Heart right ventricle (tissue), 16 donors: ENCODE results near the gene HEATR1. TPM values are rescaled to one million over a fixed set of nuclear protein-coding genes. Genes with fewer than 3 reads are reported as not detected.

Experiments
- ATAC-seq, 8 donors: fragments of 200-7000 bp; cut with Tn5 transposase; one replicate each; pipeline ENCODE4 v1.9.1; 2020; ENCODE audit warnings: mild to moderate bottlenecking in 8 of 8, moderate library complexity in 8 of 8, moderate number of reproducible peaks in 1 of 8
- DNase-seq, 2 donors: peaks; one replicate each; pipeline ENCODE4 v3.0.0-alpha.2; 2020
- H3K27ac ChIP-seq, 10 donors: fragments of 200-600 bp; sonication (generic) in 2 of 10; one replicate each; pipeline versions ENCODE4 v1.5.0 to v1.8.0; 2020 to 2022; ENCODE audit warnings: mild to moderate bottlenecking in 3 of 10
- H3K27me3 ChIP-seq, 7 donors: fragments of 200-600 bp; one replicate each; pipeline ENCODE4 v1.8.0; 2021 to 2022; ENCODE audit warnings: mild to moderate bottlenecking in 2 of 7
- H3K36me3 ChIP-seq, 9 donors: fragments of 200-600 bp; sonication (generic) in 1 of 9; one replicate each; pipeline versions ENCODE4 v1.5.0 to v1.8.0; 2020 to 2022; ENCODE audit warnings: mild to moderate bottlenecking in 2 of 9
- H3K4me1 ChIP-seq, 9 donors: fragments of 200-600 bp; sonication (generic) in 1 of 9; one replicate each; pipeline versions ENCODE4 v1.5.0 to v1.8.0; 2020 to 2022; ENCODE audit warnings: mild to moderate bottlenecking in 4 of 9
- H3K4me3 ChIP-seq, 10 donors: fragments of 200-600 bp; sonication (generic) in 2 of 10; one replicate each; pipeline versions ENCODE4 v1.5.0 to v1.8.0; 2020 to 2022; ENCODE audit warnings: mild to moderate bottlenecking in 7 of 10, moderate library complexity in 2 of 10
- H3K9me3 ChIP-seq, 11 donors: fragments of 200-600 bp in 10 of 11; sonication (generic) in 2 of 11; one replicate each; pipeline versions ENCODE4 v1.5.0 to v1.8.0; 2013 to 2022; ENCODE audit warnings: mild to moderate bottlenecking in 2 of 11, control low read depth in 1 of 11, moderate library complexity in 1 of 11
- CTCF ChIP-seq, 9 donors: fragments of 200-600 bp; sonication (generic) in 2 of 9; IDR thresholded peaks; one replicate each; pipeline versions ENCODE4 v1.5.0 to v1.8.0; 2021 to 2022; ENCODE audit warnings: antibody characterized with exemption in 9 of 9, mild to moderate bottlenecking in 5 of 9, moderate library complexity in 1 of 9
- WGBS, 2 donors: extraction: QIAGEN DNeasy Blood & Tissue Kit; methylation state at CpG; one replicate each; pipeline ENCODE4 v1.1.7; 2013; ENCODE audit warnings: inconsistent platforms in 1 of 2; 5-methylcytosine and 5-hydroxymethylcytosine counted together
- intact Hi-C, 10 donors: fragments of 100-400 bp; cut with DNase I; formaldehyde crosslinking; loops; one replicate each; pipeline versions ENCODE4 v1.11.1 to v1.14.2; 2022
- polyA plus RNA-seq, 2 donors: library from polyadenylated mRNA; stranded (reverse); fragments of 200-250 nt; gene quantifications; one replicate each; pipeline ENCODE4 v1.2.3, GENCODE V29; 2013
- total RNA-seq, 10 donors: library from RNA; stranded (reverse); fragmentation: NEBNext Ultra II Directional in 3 of 10; extraction: Animal tissue kit (Norgen Biotek cat#: 25700) in 3 of 10; gene quantifications; one replicate each; pipeline versions ENCODE4 v1.2.1 to v1.2.4, GENCODE V29; 2021 to 2023
- donor health status: Arrhythmogenic right ventricular cardiomyopathy.
- donor health status: ischemic (EF 13 %, LVEDD 7.1; RV severe dilation, severe dysfunction).
- donor health status: healthy with polysubstance abuse.
- donor health status: DM: no; HTN: yes; CAD: no.
- donor health status: DM: no; HTN: no; CAD: no.
- donor health status: ischemic (EF 25% LVEDD 6.9; RV normal size, moderate dysfunction).
- donor health status: ischemic (EF 25% LVEDD 5.7; RV mildly dilated, moderate dysfunction).
- donor health status: healthy.
- donor health status: DM: yes; HTN: yes; CAD: no.
- donor health status: Ischemic cardiomyopathy.
- donor health status: ischemic (EF 35%, LVEDD 5.7; RV mildly dilated, moderate dysfunction).
- donor health status: nonischemic (EF 11% LVEDD 7.7; RV severe dilation, severe dysfunction).
- donor health status: DM: yes; HTN: yes; CAD: no.
- donor health status: PGD.
- donor health status: ischemic (EF 29% LVEDD 5.4; RV normal size, mild dysfunction).
- donor health status: nonischemic (EF 23%, LVEDD 6.1; RV moderate dilation, normal function).

The HEATR1 gene
- total and polyA plus RNA-seq, 12 donors = 2.2 to 15.5 (median 10.5) TPM

DNA sequence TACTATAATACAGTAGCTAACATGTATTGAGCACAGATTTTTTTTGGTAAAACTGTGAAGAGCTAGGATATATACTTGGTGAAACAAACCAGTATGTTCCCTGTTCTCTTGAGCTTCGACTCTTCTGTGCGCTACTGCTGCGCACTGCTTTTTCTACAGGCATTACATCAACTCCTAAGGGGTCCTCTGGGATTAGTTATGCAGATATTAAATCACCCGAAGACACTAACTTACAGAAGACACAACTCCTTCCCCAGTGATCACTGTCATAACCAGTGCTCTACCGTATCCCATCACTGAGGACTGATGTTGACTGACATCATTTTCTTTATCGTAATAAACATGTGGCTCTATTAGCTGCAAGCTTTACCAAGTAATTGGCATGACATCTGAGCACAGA is 55.9 kb downstream of the HEATR1 start:
- Histone ChIP-seq H3K9me3 (no peaks in the 10 kb centered on the region), H3K36me3 (peaks cover 0 to 100% (median 78%) of the 10 kb centered on the region in 9 donors), H3K4me1 (no peaks in the 10 kb centered on the region), H3K27me3 (no peaks in the 10 kb centered on the region), H3K27ac (no peak overlapping the region), H3K4me3 (no peak overlapping the region)
- ATAC-seq (no peak), DNase-seq (no peak)
- WGBS, 2 donors = 77 to 81% methylated on average over 6 of the region's 6 CpGs
- no peak for TF ChIP-seq CTCF (IDR thresholded peaks at IDR 0.05)
- intact Hi-C loops = loop anchor here in 1 of 10 donors (5.0 kb wide), 1 partner anchor 34 kb away; no protein-coding TSS in a partner anchor

- ATAC-seq = no peak
- peaks cover 0 to 100% (median 80%) of the 10 kb centered on the region in 9 donors for H3K36me3 ChIP-seq
- H3K4me3 ChIP-seq = no peak overlapping the region
- no peaks in the 10 kb centered on the region for H3K9me3 ChIP-seq
- intact Hi-C loops = loop anchor here in 1 of 10 donors (5.0 kb wide), 1 partner anchor 37 kb away; no protein-coding TSS in a partner anchor
- TF ChIP-seq CTCF (IDR thresholded peaks at IDR 0.05) = no peak
- H3K27me3 ChIP-seq = no peaks in the 10 kb centered on the region
- 71 to 78% methylated on average over 3 of the region's 3 CpGs for WGBS, 2 donors
- H3K27ac ChIP-seq = no peak overlapping the region
- no peaks in the 10 kb centered on the region for H3K4me1 ChIP-seq
- DNase-seq = no peak
Measured at GRCh38 chr1:236545621-236546169, 58.6 kb downstream of the HEATR1 start.

DNA sequence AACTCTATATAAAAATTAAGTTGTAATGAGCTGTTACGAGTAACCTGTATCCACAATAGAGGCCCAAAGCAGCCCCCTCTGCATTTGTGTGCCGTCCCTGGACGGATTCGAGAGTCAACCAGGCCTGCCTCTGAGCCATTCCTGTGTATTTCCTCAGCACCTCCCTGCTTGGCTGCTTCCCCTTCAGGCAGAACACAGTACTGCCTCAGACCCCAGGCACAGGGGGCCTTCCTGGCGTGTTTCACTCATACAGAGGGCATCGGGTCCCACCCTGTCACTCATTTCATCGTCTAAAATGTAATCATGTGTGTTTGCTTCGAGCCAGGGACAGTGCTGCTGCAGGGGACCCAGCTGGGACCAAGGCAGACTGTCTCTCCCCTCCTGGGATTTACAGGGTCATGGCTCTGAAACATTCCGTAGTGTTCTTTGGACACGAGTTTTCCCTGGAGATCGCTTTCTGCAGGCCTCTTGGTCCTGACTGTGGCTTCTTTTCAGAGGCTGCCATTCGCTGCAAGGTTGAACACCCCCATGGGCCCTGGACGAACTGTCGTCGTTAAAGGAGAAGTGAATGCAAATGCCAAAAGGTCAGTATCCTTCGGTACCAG is 61.1 kb downstream of the HEATR1 start:
- peak in 1 of 2 donors; percentile 44 for DNase-seq
- Histone ChIP-seq H3K4me1 (no peaks in the 10 kb centered on the region), H3K9me3 (no peaks in the 10 kb centered on the region), H3K4me3 (no peak overlapping the region), H3K36me3 (peaks cover 0 to 100% (median 83%) of the 10 kb centered on the region in 9 donors), H3K27me3 (no peaks in the 10 kb centered on the region), H3K27ac (no peak overlapping the region)
- intact Hi-C loops = no loop called here
- WGBS, 2 donors = 72 to 73% methylated on average over 16 of the region's 16 CpGs
- ATAC-seq = peak in 7 of 8 donors; percentile 14 to 68 (median 41)
- peak in 1 of 9 donors; percentile 8 for TF ChIP-seq CTCF (IDR thresholded peaks at IDR 0.05)

GRCh38 chr1:236541710-236542109 is 62.6 kb downstream of the HEATR1 start:
- intact Hi-C loops = no loop called here
- no peak for ATAC-seq
- DNase-seq = no peak
- TF ChIP-seq CTCF (IDR thresholded peaks at IDR 0.05) = no peak
- H3K9me3 ChIP-seq = no peaks in the 10 kb centered on the region
- H3K36me3 ChIP-seq = peaks cover 0 to 98% (median 78%) of the 10 kb centered on the region in 9 donors
- no peak overlapping the region for H3K27ac ChIP-seq
- H3K4me1 ChIP-seq = no peaks in the 10 kb centered on the region
- 89 to 90% methylated on average over 4 of the region's 4 CpGs for WGBS, 2 donors
- H3K27me3 ChIP-seq = no peaks in the 10 kb centered on the region
- H3K4me3 ChIP-seq = no peak overlapping the region
